B cell (primary cell): Measurements from ENCODE around the gene GNB1. TPM values are rescaled to one million over a fixed set of nuclear protein-coding genes. Genes with fewer than 3 reads are reported as not detected.

Experiments
- ATAC-seq: fragments of 200-7000 bp; cut with Tn5 transposase; one replicate; pipeline ENCODE4 v1.10.0; 2021; ENCODE audit warnings: low read depth, mild to moderate bottlenecking, moderate number of reproducible peaks, moderate library complexity
- CTCF ChIA-PET: fragments of 350-600 bp; sonication (Branson Sonifier 250); formaldehyde crosslinking; loops from one replicate; lab custom pipeline; 2021; ENCODE audit warnings: antibody characterized with exemption, inconsistent platforms; lab: Charles Lee
- POLR2A ChIA-PET: fragments of 350-600 bp; sonication (Branson Sonifier 250); formaldehyde crosslinking; loops from one replicate; lab custom pipeline; 2021; ENCODE audit warnings: antibody characterized with exemption; lab: Charles Lee
- DNase-seq: peaks from one replicate; pipeline ENCODE4 v3.0.0; 2013
- H2AFZ ChIP-seq: 2 replicates; pipeline ENCODE4 v1.6.1; 2012; ENCODE audit warnings: mild to moderate bottlenecking, low read depth, low read length; ENCODE audit not compliant: insufficient read depth, poor library complexity, severe bottlenecking
- H3K27ac ChIP-seq, 2 donors: 1 replicate in 1 of 2; 2 replicates in 1 of 2; pipeline ENCODE4 v1.5.1; 2012 to 2013; ENCODE audit warnings: low read length in 2 of 2, mild to moderate bottlenecking in 2 of 2, moderate library complexity in 1 of 2
- H3K27me3 ChIP-seq, 4 experiments: fragments of 200-600 bp in 1 of 4; sonication (generic) in 1 of 4; replicated peaks in 1 of 4; 1 replicate in 2 of 4; 2 replicates in 2 of 4; pipeline versions ENCODE4 v1.6.1 to v1.7.0; 2013 to 2016; ENCODE audit warnings: low read length in 3 of 4, mild to moderate bottlenecking in 2 of 4, mixed read lengths in 1 of 4, moderate library complexity in 1 of 4; ENCODE audit not compliant: insufficient read depth in 4 of 4, control insufficient read depth in 3 of 4; ENCODE audit errors: control extremely low read depth in 1 of 4
- H3K36me3 ChIP-seq, 2 experiments: replicated peaks in 1 of 2; 1 replicate in 1 of 2; 2 replicates in 1 of 2; pipeline versions ENCODE4 v1.6.1 to v1.7.1; 2013; ENCODE audit warnings: low read length in 1 of 2; ENCODE audit not compliant: insufficient read depth in 2 of 2, control insufficient read depth in 1 of 2; ENCODE audit errors: control extremely low read depth in 1 of 2, extremely low read depth in 1 of 2
- H3K4me1 ChIP-seq, 2 donors: fragments of 200-600 bp in 1 of 2; sonication (generic) in 1 of 2; 1 replicate in 1 of 2; 2 replicates in 1 of 2; pipeline versions ENCODE4 v1.5.1 to v1.6.1; 2013 to 2017; ENCODE audit warnings: low read length in 2 of 2; ENCODE audit not compliant: control insufficient read depth in 2 of 2, insufficient read depth in 2 of 2
- H3K4me2 ChIP-seq: replicated peaks from 2 replicates; pipeline ENCODE3; 2012; ENCODE audit warnings: mild to moderate bottlenecking, low read depth, low read length; ENCODE audit not compliant: poor library complexity, severe bottlenecking
- H3K4me3 ChIP-seq, 5 experiments: fragments of 200-600 bp in 1 of 5; sonication (generic) in 1 of 5; 1 replicate in 3 of 5; 2 replicates in 2 of 5; pipeline versions ENCODE4 v1.5.1 to v1.7.0; 2011 to 2016; ENCODE audit warnings: low read length in 4 of 5, mild to moderate bottlenecking in 4 of 5, low read depth in 2 of 5, control low read depth in 1 of 5, moderate library complexity in 1 of 5; ENCODE audit not compliant: insufficient read depth in 1 of 5; ENCODE audit errors: control extremely low read depth in 1 of 5, extremely low read depth in 1 of 5
- H3K79me2 ChIP-seq: fragments of 200-600 bp; sonication (generic); one replicate; pipeline ENCODE4 v1.6.0; 2016; ENCODE audit warnings: low read length; ENCODE audit not compliant: control insufficient read depth, insufficient read depth
- H3K9ac ChIP-seq: fragments of 200-600 bp; sonication (generic); 2 replicates; pipeline ENCODE4 v1.6.1; 2017; ENCODE audit warnings: mild to moderate bottlenecking, low read length, moderate library complexity
- H3K9me3 ChIP-seq, 3 donors: one replicate each; pipeline versions ENCODE4 v1.6.1 to v1.7.1; 2013; ENCODE audit warnings: low read length in 2 of 3; ENCODE audit not compliant: control insufficient read depth in 2 of 3, insufficient read depth in 1 of 3; ENCODE audit errors: control extremely low read depth in 1 of 3
- H4K20me1 ChIP-seq: 2 replicates; pipeline ENCODE4 v1.6.0; 2012; ENCODE audit warnings: mild to moderate bottlenecking, low read length; ENCODE audit not compliant: insufficient read depth, control insufficient read depth, poor library complexity, severe bottlenecking
- H3K27ac Mint-ChIP-seq: one replicate; pipeline ENCODE4 v1.8.0; 2021; ENCODE audit warnings: mixed read lengths
- H3K27me3 Mint-ChIP-seq: one replicate; pipeline ENCODE4 v1.8.0; 2021; ENCODE audit warnings: mixed read lengths
- H3K4me1 Mint-ChIP-seq: one replicate; pipeline ENCODE4 v1.8.0; 2021; ENCODE audit warnings: mixed read lengths
- H3K4me3 Mint-ChIP-seq: one replicate; pipeline ENCODE4 v1.8.0; 2021; ENCODE audit warnings: mixed read lengths
- H3K9me3 Mint-ChIP-seq: one replicate; pipeline ENCODE4 v1.8.0; 2022; ENCODE audit warnings: mixed read lengths; ENCODE audit not compliant: insufficient read depth
- CTCF ChIP-seq: fragments of 200-600 bp; IDR thresholded peaks from one replicate; pipeline ENCODE4 v1.8.0; 2022; ENCODE audit warnings: antibody characterized with exemption, mild to moderate bottlenecking
- EZH2 ChIP-seq: IDR thresholded peaks from 2 replicates; pipeline ENCODE4 v1.6.1; 2012; ENCODE audit warnings: borderline replicate concordance, low read depth, mild to moderate bottlenecking, moderate library complexity, low read length; ENCODE audit not compliant: insufficient read depth, poor library complexity, severe bottlenecking
- WGBS: methylation state at CpG from one replicate; pipeline ENCODE4 v1.1.5; 2013; ENCODE audit warnings: missing lambda C conversion rate; ENCODE audit not compliant: insufficient coverage; 5-methylcytosine and 5-hydroxymethylcytosine counted together
- intact Hi-C: fragments of 100-400 bp; cut with micrococcal nuclease; formaldehyde crosslinking; loops from one replicate; pipeline ENCODE4 v1.10.0; 2022
- polyA plus RNA-seq: library from polyadenylated mRNA; depleted of rRNA; stranded (reverse); fragments of >200 nt; gene quantifications from 2 replicates; pipeline ENCODE4 v1.2.3, GENCODE V29; 2012
- total RNA-seq, 2 donors: library from RNA; stranded (reverse); fragments of 120-200 nt in 1 of 2; gene quantifications; 1 replicate in 1 of 2; 2 replicates in 1 of 2; pipeline versions ENCODE4 v1.2.3 to v1.2.4, GENCODE V29; 2013 to 2022

Gene GNB1
- total and polyA plus RNA-seq, 2 donors (not counting 1 experiment from before 2014, with no cell fraction given): 249 to 269 TPM

- H3K27me3 Mint-ChIP-seq: no peaks in the 10 kb centered on the region
- peak overlapping the region; percentile 82 for H2AFZ ChIP-seq
- H3K4me1 Mint-ChIP-seq: peaks cover 60% of the 10 kb centered on the region
Measured at GRCh38 chr1:1891349-1892078, 627 bp upstream of the GNB1 start.

More at GRCh38 chr1:1891349-1892078, 627 bp upstream of the GNB1 start:
- ATAC-seq (peak; percentile 64), DNase-seq (no peak)
- CTCF ChIA-PET: interaction anchor here (0.6 to 1.7 kb wide), 4 partner anchors 15 to 112 kb away, joined by 3 to 21 read pairs (median 7); no protein-coding TSS in a partner anchor
- no peak for TF ChIP-seq CTCF
- no peak for TF ChIP-seq EZH2
- peak overlapping the region; percentile 91 for H3K4me3 Mint-ChIP-seq
- Histone ChIP-seq H3K4me3 (peak overlapping the region; percentile 3 to 88 (median 61)), H3K4me1 (peaks cover 52 to 74% of the 10 kb centered on the region in 2 donors), H3K4me2 (peak overlapping the region; percentile 97), H4K20me1 (peaks cover 36% of the 10 kb centered on the region), H3K27me3 (no peaks in the 10 kb centered on the region), H3K9ac (peak overlapping the region; percentile 83), H3K9me3 (no peaks in the 10 kb centered on the region), H3K27ac (peak overlapping the region; percentile 72 to 79), H3K36me3 (no peaks in the 10 kb centered on the region), H3K79me2 (peaks cover 44% of the 10 kb centered on the region)
- 1% methylated on average over 51 of the region's 59 CpGs for WGBS
- intact Hi-C loops: loop anchor here (1.0 to 2.0 kb wide), 5 partner anchors 18 to 276 kb away; partner anchors contain the start of genes MIB2 and TMEM52
- H3K9me3 Mint-ChIP-seq: no peaks in the 10 kb centered on the region
- peak overlapping the region; percentile 94 for H3K27ac Mint-ChIP-seq
- POLR2A ChIA-PET: interaction anchor here (0.6 to 2.0 kb wide), 5 partner anchors 10 to 112 kb away, joined by 5 to 7 read pairs (median 6); no protein-coding TSS in a partner anchor
